ENCODE measurements around the gene WNT3A. TPM values are rescaled to one million over a fixed set of nuclear protein-coding genes. Genes with fewer than 3 reads are reported as not detected.
A peak's percentile ranks its signal among the peaks of the same experiment; 100 is the strongest.

WNT3A gene
- total and polyA plus RNA-seq, 12 donors = not detected

GRCh38 chr1:228001738-228002535 lies 4.9 kb upstream of the WNT3A start:
- no peak overlapping the region for H3K4me3 ChIP-seq
- no peaks in the 10 kb centered on the region for H3K36me3 ChIP-seq
- H3K27ac ChIP-seq = no peak overlapping the region
- intact Hi-C loops (cut with DNase I) = loop anchor here in 1 of 10 donors (5.0 to 10.0 kb wide), 2 partner anchors 53 to 515 kb away; no protein-coding TSS in a partner anchor
- H3K9me3 ChIP-seq = peaks cover 0 to 18% (median 10%) of the 10 kb centered on the region in 11 donors
- DNase-seq = no peak
- ATAC-seq = no peak
- H3K4me1 ChIP-seq = no peaks in the 10 kb centered on the region
- WGBS, 2 donors = 70 to 73% methylated on average over 15 of the region's 15 CpGs
- no peak for TF ChIP-seq CTCF (IDR thresholded peaks at IDR 0.05)
- peaks cover 21 to 73% (median 49%) of the 10 kb centered on the region in 7 donors for H3K27me3 ChIP-seq

DNA sequence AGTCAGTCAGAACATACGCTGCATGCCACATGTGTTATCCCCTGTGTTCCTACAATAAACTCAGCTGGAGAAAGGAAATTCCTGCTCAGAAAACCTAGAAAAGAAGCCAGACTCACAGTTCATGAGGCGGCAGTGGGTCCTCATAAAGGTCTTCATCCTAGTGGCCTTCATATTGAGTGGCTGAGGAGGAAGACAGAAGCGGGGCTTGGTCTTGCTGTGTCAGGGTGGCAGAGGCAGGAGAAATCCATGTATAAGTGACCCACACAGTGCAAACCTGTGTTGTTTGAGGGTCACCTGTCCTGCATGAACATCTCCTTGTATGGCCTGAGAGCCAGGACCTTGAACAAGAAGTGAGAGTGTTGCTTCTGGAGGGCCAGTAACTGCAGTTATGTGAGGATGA lies 4.0 kb upstream of the WNT3A start:
- H3K36me3 ChIP-seq = no peaks in the 10 kb centered on the region
- no peak for TF ChIP-seq CTCF (IDR thresholded peaks at IDR 0.05)
- intact Hi-C loops (cut with DNase I) = loop anchor here in 1 of 10 donors (5.0 to 10.0 kb wide), 2 partner anchors 52 to 515 kb away; no protein-coding TSS in a partner anchor
- peaks cover 24 to 82% (median 58%) of the 10 kb centered on the region in 7 donors for H3K27me3 ChIP-seq
- peaks cover 0 to 9% (median 4%) of the 10 kb centered on the region in 11 donors for H3K9me3 ChIP-seq
- DNase-seq (no peak), ATAC-seq (no peak)
- 88 to 89% methylated on average over 3 of the region's 3 CpGs for WGBS, 2 donors
- H3K4me1 ChIP-seq = peaks cover 0 to 5% (median 2%) of the 10 kb centered on the region in 9 donors
- H3K4me3 ChIP-seq = no peak overlapping the region
- no peak overlapping the region for H3K27ac ChIP-seq

- WGBS, 2 donors = 46 to 52% methylated on average over 14 of the region's 14 CpGs
- no peaks in the 10 kb centered on the region for H3K36me3 ChIP-seq
- H3K9me3 ChIP-seq = peaks cover 0 to under 1% (median 0%) of the 10 kb centered on the region in 11 donors
- DNase-seq (peak in 1 of 2 donors; percentile 2), ATAC-seq (no peak)
- intact Hi-C loops (cut with DNase I) = loop anchor here in 1 of 10 donors (5.0 to 10.0 kb wide), 2 partner anchors 51 to 514 kb away; no protein-coding TSS in a partner anchor
- TF ChIP-seq CTCF (IDR thresholded peaks at IDR 0.05) = no peak
- peaks cover 0 to 5% (median 2%) of the 10 kb centered on the region in 9 donors for H3K4me1 ChIP-seq
- H3K27me3 ChIP-seq = peaks cover 24 to 86% (median 67%) of the 10 kb centered on the region in 7 donors
- H3K27ac ChIP-seq = no peak overlapping the region
- no peak overlapping the region for H3K4me3 ChIP-seq
Measured at GRCh38 chr1:228003461-228004330, 3.1 kb upstream of the WNT3A start.

- intact Hi-C loops (cut with DNase I) = loop anchor here in 1 of 10 donors (5.0 to 10.0 kb wide), 2 partner anchors 50 to 513 kb away; no protein-coding TSS in a partner anchor
- Histone ChIP-seq H3K27ac (no peak overlapping the region), H3K4me1 (peaks cover 0 to 5% (median 2%) of the 10 kb centered on the region in 9 donors), H3K9me3 (no peaks in the 10 kb centered on the region), H3K4me3 (no peak overlapping the region), H3K36me3 (no peaks in the 10 kb centered on the region), H3K27me3 (peaks cover 24 to 93% (median 74%) of the 10 kb centered on the region in 7 donors)
- peak in 7 of 9 donors; percentile 20 to 44 (median 31) for TF ChIP-seq CTCF (IDR thresholded peaks at IDR 0.05)
- DNase-seq (peak in 1 of 2 donors; percentile 8), ATAC-seq (peak in 5 of 8 donors; percentile 34 to 55 (median 39))
- WGBS, 2 donors = 10 to 17% methylated on average over 12 of the region's 12 CpGs
Measured at GRCh38 chr1:228004331-228004855, 2.4 kb upstream of the WNT3A start.
